ENCODE results near the gene BANK1.

GRCh38 chr4:101888472-101888871, 97.9 kb downstream of the BANK1 start:
- TF ChIP-seq CTCF (IDR thresholded peaks at IDR 0.05) (no peak), EZH2 (IDR thresholded peaks at IDR 0.05; ENCODE audit: borderline replicate concordance, insufficient read depth, low read depth, low read length, poor library complexity, severe bottlenecking) (no peak)

Measured in B cell (primary cell).